ENCODE results near the gene TGFB1I1. TPM values are rescaled to one million over a fixed set of nuclear protein-coding genes. Genes with fewer than 3 reads are reported as not detected.

TGFB1I1 gene
- total and polyA plus RNA-seq, 2 of the 13 experiments (the other 11 are each of a cell fraction or from before 2014, with no cell fraction given): 0.80 to 2.9 TPM

GRCh38 chr16:31476303-31477219 lies 4.6 kb downstream of the TGFB1I1 start (continued):
- TF ChIP-seq ZNF772 (CRISPR knock-in tag; IDR thresholded peaks at IDR 0.05): 0 out of 2 replicates have a peak, but pooled peaks have one; percentile 46
- TF ChIP-seq EP300 (IDR thresholded peaks at IDR 0.05; ENCODE audit: low read depth in 2 of 2, low read length in 2 of 2): no peak
- TF ChIP-seq EP300 (CRISPR knock-in tag; IDR thresholded peaks at IDR 0.05; ENCODE audit: borderline replicate concordance): no peak
- peak; percentile 52; the same call in 1 of the 2 replicates for TF ChIP-seq HNF1B (CRISPR knock-in tag; IDR thresholded peaks at IDR 0.05)
- TF ChIP-seq KDM3A (CRISPR knock-in tag; IDR thresholded peaks at IDR 0.05; ENCODE audit: low read depth): 0 out of 2 replicates have a peak, but pooled peaks have one; percentile 2
- TF ChIP-seq ZNF138 (CRISPR knock-in tag; IDR thresholded peaks at IDR 0.05; ENCODE audit: low read depth): no peak
- no peak for TF ChIP-seq SAP130 (CRISPR knock-in tag; IDR thresholded peaks at IDR 0.05; ENCODE audit: low read depth)
- no peak for TF ChIP-seq ZNF484 (CRISPR knock-in tag; IDR thresholded peaks at IDR 0.05; ENCODE audit: borderline replicate concordance, low read depth)
- no peak for TF ChIP-seq BRCA1 (CRISPR knock-in tag; IDR thresholded peaks at IDR 0.05)
- TF ChIP-seq TEAD2 (CRISPR knock-in tag; IDR thresholded peaks at IDR 0.05): no peak
- TF ChIP-seq BORCS8-MEF2B (CRISPR knock-in tag; IDR thresholded peaks at IDR 0.05): no peak
- TF ChIP-seq ZNF10 (CRISPR knock-in tag; IDR thresholded peaks at IDR 0.05; ENCODE audit: borderline replicate concordance, low read depth): no peak
- no peak for TF ChIP-seq GMEB2 (CRISPR knock-in tag; IDR thresholded peaks at IDR 0.05; ENCODE audit: low read depth)
- TF ChIP-seq AKAP8 (CRISPR knock-in tag; IDR thresholded peaks at IDR 0.05): no peak
- TF ChIP-seq ELF3 (CRISPR knock-in tag; IDR thresholded peaks at IDR 0.05): no peak
- TF ChIP-seq ZSCAN30 (CRISPR knock-in tag; IDR thresholded peaks at IDR 0.05): no peak
- TF ChIP-seq ZNF513 (CRISPR knock-in tag; conservative IDR thresholded peaks at IDR 0.05): no peak
- no peak for TF ChIP-seq ZBTB42 (CRISPR knock-in tag; IDR thresholded peaks at IDR 0.05)
- TF ChIP-seq PAX8 (CRISPR knock-in tag; IDR thresholded peaks at IDR 0.05; ENCODE audit: borderline replicate concordance): peak; percentile 3; the same call in 1 of the 2 replicates
- TF ChIP-seq ZNF652 (CRISPR knock-in tag; IDR thresholded peaks at IDR 0.05; ENCODE audit: borderline replicate concordance, low read depth): no peak
- TF ChIP-seq ZBTB38 (CRISPR knock-in tag; IDR thresholded peaks at IDR 0.05): no peak
- TF ChIP-seq ZNF124 (CRISPR knock-in tag; IDR thresholded peaks at IDR 0.05): no peak
- no peak for TF ChIP-seq NPAS2 (CRISPR knock-in tag; IDR thresholded peaks at IDR 0.05; ENCODE audit: borderline replicate concordance)
- peak; percentile 54; the same call in 1 of the 2 replicates for TF ChIP-seq GATA4 (IDR thresholded peaks at IDR 0.05; ENCODE audit: borderline replicate concordance, low read depth)
- no peak for TF ChIP-seq GATAD2A (CRISPR knock-in tag; IDR thresholded peaks at IDR 0.05)
- no peak for TF ChIP-seq ZMYM3 (CRISPR knock-in tag; IDR thresholded peaks at IDR 0.05)
- TF ChIP-seq HNRNPH1 (optimal IDR thresholded peaks at IDR 0.05; ENCODE audit: low read depth, low read length): no peak
- TF ChIP-seq TOPORS (CRISPR knock-in tag; IDR thresholded peaks at IDR 0.05): no peak
